GM21723 (cell line): Measurements from ENCODE around the gene PEX26.
A peak's percentile ranks its signal among the peaks of the same experiment; 100 is the strongest.
"Not testable (repeated sequence)": the region's sequence is repeated elsewhere in the genome, so short reads cannot be mapped to it uniquely, and the experiment has no call there.

ENCODE experiments used
- ATAC-seq: cut with Tn5 transposase; IDR thresholded peaks from one replicate; pipeline ENCODE4 v1.9.1; 2021; ENCODE audit warnings: mild to moderate bottlenecking, moderate library complexity; ENCODE audit not compliant: unreplicated experiment

PEX26 gene

GRCh38 chr22:18077639-18078328, at the start of gene PEX26:
Gene PEX26, plus strand, starts transcription at chr22:18077990. Its CDS starts 387 bp downstream, at chr22:18078377.
- peak; percentile 94 for ATAC-seq

- ATAC-seq, result peak; percentile 71
Observed at GRCh38 chr22:18028817-18029527, 48.8 kb upstream of the PEX26 start.

GRCh38 chr22:18029686-18030267, 48.0 kb upstream of the PEX26 start:
- no peak for ATAC-seq

GRCh38 chr22:18031695-18032454, 45.9 kb upstream of the PEX26 start:
- no peak for ATAC-seq

- no peak for ATAC-seq
Observed at GRCh38 chr22:18032455-18033101, 45.2 kb upstream of the PEX26 start.

- ATAC-seq, result no peak
Observed at GRCh38 chr22:18033204-18033998, 44.4 kb upstream of the PEX26 start.

DNA sequence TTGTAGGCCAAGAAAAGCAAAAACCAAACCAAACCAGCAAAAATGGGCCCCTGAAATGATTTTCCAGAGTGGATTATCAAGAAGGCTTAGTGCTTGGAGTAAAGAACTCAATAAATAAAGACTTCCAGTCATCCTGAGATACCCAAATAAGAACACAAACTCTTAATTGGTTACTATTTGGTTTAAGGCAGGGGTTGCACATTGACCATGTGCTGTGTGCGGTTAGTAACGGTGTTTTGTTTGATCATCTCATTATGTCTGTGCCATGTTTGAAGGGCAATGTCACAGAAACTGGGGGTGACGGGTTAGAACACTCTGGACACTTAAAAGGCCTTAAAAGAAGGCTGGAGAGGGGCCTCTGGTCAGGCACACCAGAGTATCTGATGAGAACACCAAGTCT, 43.7 kb upstream of the PEX26 start:
- no peak for ATAC-seq

GRCh38 chr22:18035751-18036150, 42.0 kb upstream of the PEX26 start:
- ATAC-seq, result no peak

DNA sequence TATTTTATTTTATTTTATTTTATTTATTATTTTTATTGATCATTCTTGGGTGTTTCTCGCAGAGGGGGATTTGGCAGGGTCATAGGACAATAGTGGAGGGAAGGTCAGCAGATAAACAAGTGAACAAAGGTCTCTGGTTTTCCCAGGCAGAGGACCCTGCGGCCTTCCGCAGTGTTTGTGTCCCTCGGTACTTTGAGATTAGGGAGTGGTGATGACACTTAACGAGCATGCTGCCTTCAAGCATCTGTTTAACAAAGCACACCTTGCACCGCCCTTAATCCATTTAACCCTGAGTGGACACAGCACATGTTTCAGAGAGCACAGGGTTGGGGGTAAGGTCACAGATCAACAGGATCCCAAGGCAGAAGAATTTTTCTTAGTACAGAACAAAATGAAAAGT, 36.9 kb upstream of the PEX26 start:
- not testable (repeated sequence) for ATAC-seq

DNA sequence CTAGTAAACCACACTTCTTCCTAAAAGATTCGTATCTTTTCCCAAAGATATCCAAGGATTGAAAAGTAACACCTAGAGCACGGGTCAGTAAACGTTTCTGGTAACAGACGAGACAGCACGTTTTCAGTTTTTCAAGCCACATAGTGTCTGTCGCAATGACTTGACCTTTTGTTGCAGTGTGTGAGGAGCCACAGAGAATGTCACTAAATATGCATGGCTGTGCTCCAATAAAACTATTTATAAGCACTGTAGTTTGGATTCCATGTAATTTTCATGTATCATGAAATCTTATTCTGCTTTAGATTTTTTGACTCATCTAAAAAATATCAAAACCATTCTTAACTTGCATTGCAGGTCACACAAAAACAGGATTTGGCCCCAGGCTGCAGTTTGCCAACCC, 35.1 kb upstream of the PEX26 start:
- no peak for ATAC-seq

GRCh38 chr22:18044548-18045271, 33.1 kb upstream of the PEX26 start:
- no peak for ATAC-seq

DNA sequence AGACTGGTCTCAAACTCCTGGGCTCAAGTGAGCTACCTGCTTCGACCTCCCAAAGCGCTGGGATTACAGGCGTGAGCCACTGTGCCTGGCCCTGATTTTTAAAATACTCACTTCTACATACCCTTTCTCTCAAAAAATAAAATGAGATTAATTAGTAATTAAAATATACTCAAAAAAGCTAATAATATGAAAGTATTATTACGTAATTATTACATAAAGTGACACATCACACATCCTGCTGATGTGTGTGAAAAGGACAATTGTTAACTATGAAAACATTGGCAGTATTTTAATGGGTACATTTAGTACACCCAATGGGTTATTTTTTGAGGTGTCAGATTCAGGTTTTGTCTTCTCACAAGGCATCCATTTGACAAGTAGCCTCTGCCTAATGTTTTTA, 32.0 kb upstream of the PEX26 start:
- ATAC-seq, result no peak

- ATAC-seq, result no peak
Observed at GRCh38 chr22:18048041-18048440, 29.7 kb upstream of the PEX26 start.

GRCh38 chr22:18048441-18048898, 29.3 kb upstream of the PEX26 start:
- no peak for ATAC-seq

- ATAC-seq, result no peak
Observed at GRCh38 chr22:18050065-18050464, 27.7 kb upstream of the PEX26 start.

GRCh38 chr22:18051113-18051512, 26.7 kb upstream of the PEX26 start:
- ATAC-seq, result not testable (repeated sequence)

- ATAC-seq, result not testable (repeated sequence)
Observed at GRCh38 chr22:18053216-18053946, 24.4 kb upstream of the PEX26 start.

DNA sequence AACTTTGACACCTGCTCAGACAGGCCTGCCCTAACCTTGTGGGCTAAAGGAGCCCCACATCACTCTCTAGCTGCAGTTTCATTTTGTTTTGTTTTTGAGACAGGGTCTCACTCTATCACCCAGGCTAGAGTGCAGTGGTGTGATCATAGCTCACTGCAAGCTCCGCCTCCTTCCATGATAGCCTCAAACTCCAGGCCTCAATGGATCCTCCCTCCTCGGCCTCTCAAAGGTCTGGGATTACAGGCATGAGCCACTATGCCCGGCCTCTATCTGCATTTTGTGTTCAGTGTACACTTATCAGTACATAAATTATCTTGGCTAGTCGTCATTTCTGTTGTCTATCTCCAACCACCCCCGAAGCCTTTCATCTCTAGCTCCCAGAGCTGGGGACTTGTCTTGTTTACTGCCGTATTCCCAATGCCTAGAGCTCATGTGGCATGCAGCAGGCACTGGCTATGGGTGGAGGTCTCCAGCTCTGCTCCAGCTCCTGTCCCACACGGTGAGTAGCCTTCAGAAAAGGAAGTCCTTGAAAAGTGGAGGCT, 22.1 kb upstream of the PEX26 start:
- ATAC-seq, result no peak
